Mucosa of descending colon (tissue), 3 donors: ENCODE results near the gene ADAP1. TPM values are rescaled to one million over a fixed set of nuclear protein-coding genes. Genes with fewer than 3 reads are reported as not detected.

Experiments
- ATAC-seq: fragments of 200-7000 bp; cut with Tn5 transposase; one replicate; pipeline ENCODE4 v1.9.1; 2020; ENCODE audit warnings: mild to moderate bottlenecking, moderate library complexity
- DNase-seq, 3 donors: peaks; one replicate each; pipeline ENCODE4 v3.0.0-alpha.2; 2020
- H3K36me3 ChIP-seq: fragments of 200-600 bp; one replicate; pipeline ENCODE4 v1.8.0; 2021; ENCODE audit warnings: low read depth, mild to moderate bottlenecking
- H3K4me1 ChIP-seq: fragments of 200-600 bp; one replicate; pipeline ENCODE4 v1.8.0; 2021; ENCODE audit warnings: low read depth, mild to moderate bottlenecking
- H3K4me3 ChIP-seq: fragments of 200-600 bp; one replicate; pipeline ENCODE4 v1.8.0; 2021; ENCODE audit warnings: mild to moderate bottlenecking
- H3K9me3 ChIP-seq: fragments of 200-600 bp; one replicate; pipeline ENCODE4 v1.8.0; 2021; ENCODE audit warnings: mild to moderate bottlenecking
- intact Hi-C, 2 donors: fragments of 100-400 bp; cut with DNase I in 1 of 2; cut with micrococcal nuclease in 1 of 2; formaldehyde crosslinking; loops; one replicate each; pipeline versions ENCODE4 v1.11.0 to v1.11.1; 2022; cut with DNase I, micrococcal nuclease
- total RNA-seq, 3 donors: library from RNA; stranded (reverse); fragmentation: NEBNext Ultra II Directional in 2 of 3; extraction: Animal tissue kit (Norgen Biotek cat#: 25700) in 2 of 3; gene quantifications; one replicate each; pipeline versions ENCODE4 v1.2.1 to v1.2.4, GENCODE V29; 2021 to 2023
- TF ChIP-seq, protein P1 (sequence below): fragments of 200-600 bp; IDR thresholded peaks from one replicate; pipeline ENCODE4 v1.8.0; 2022; ENCODE audit warnings: antibody characterized with exemption, mild to moderate bottlenecking
- donor health status: DM: no; HTN: no; CAD: no; lungs with moderate emphysema.
- donor health status: DM: no; HTN: no; CAD: no.
- donor health status: DM: no; HTN: yes; CAD: no.

The ADAP1 gene
- total RNA-seq, 3 donors from 2014 or later = 80.7 to 153 (median 98.8) TPM

DNA sequence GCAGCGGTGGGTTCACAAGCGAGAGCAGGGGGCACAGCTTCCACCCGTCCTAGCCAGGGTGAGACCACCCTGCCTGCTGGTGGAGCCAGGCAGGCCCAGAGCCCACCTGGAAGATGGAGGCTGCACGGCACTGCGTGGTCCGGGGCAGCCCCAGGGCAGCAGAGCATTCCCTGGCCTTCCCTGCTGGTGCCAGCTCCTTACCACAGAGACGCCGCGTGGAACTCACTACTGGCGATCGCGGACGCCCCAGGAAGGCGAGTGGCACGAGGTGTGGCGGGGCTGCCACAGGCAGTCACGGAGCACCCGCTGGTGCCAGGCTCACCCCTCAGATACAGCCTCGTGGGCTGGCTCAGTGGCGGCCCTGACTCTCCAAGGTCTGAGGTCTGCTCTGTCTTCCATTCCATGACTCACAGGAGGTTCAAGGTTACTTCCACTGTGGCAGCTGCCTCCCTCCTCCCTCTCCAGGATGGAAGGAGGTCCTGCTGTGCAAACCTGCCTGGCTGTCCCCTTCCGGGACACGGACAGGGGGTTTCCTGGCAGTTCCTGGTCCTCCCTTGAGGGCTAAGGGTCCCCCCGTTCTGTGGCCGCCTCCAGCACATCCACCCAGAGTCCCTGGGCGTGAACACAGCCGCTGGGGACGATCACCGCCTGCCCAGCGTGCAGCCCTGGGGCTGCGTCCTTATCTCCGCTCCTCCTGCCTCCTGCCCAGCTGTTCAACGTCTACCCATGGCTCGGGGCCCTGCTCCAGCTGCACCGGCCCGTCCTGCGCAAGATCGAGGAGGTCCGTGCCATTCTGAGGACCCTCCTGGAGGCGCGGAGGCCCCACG is 31.6 kb upstream of the ADAP1 start:
- Histone ChIP-seq H3K36me3 (no peaks in the 10 kb centered on the region), H3K4me1 (peaks cover 8% of the 10 kb centered on the region), H3K4me3 (no peak overlapping the region), H3K9me3 (no peaks in the 10 kb centered on the region)
- TF ChIP-seq, protein P1, sequence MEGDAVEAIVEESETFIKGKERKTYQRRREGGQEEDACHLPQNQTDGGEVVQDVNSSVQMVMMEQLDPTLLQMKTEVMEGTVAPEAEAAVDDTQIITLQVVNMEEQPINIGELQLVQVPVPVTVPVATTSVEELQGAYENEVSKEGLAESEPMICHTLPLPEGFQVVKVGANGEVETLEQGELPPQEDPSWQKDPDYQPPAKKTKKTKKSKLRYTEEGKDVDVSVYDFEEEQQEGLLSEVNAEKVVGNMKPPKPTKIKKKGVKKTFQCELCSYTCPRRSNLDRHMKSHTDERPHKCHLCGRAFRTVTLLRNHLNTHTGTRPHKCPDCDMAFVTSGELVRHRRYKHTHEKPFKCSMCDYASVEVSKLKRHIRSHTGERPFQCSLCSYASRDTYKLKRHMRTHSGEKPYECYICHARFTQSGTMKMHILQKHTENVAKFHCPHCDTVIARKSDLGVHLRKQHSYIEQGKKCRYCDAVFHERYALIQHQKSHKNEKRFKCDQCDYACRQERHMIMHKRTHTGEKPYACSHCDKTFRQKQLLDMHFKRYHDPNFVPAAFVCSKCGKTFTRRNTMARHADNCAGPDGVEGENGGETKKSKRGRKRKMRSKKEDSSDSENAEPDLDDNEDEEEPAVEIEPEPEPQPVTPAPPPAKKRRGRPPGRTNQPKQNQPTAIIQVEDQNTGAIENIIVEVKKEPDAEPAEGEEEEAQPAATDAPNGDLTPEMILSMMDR = no peak
- ATAC-seq (peak; percentile 6), DNase-seq (no peak)
- intact Hi-C loops = no loop called here

DNA sequence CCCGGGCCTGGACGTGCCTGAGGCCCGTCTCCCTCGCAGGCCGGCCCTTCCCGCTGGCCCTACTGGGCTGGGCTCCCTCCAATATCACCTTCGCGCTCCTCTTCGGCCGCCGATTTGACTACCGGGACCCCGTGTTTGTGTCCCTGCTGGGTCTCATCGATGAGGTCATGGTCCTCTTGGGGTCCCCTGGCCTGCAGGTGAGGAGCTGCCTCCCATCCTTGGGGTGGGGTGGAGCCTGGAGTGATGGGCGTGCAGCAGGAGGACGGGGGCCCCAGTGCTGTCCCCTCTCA is 30.6 kb upstream of the ADAP1 start:
- no peak overlapping the region for H3K4me3 ChIP-seq
- peaks cover 8% of the 10 kb centered on the region for H3K4me1 ChIP-seq
- ATAC-seq (no peak), DNase-seq (no peak)
- TF ChIP-seq, protein P1 = no peak
- H3K36me3 ChIP-seq = no peaks in the 10 kb centered on the region
- H3K9me3 ChIP-seq = no peaks in the 10 kb centered on the region
- intact Hi-C loops = no loop called here

DNA sequence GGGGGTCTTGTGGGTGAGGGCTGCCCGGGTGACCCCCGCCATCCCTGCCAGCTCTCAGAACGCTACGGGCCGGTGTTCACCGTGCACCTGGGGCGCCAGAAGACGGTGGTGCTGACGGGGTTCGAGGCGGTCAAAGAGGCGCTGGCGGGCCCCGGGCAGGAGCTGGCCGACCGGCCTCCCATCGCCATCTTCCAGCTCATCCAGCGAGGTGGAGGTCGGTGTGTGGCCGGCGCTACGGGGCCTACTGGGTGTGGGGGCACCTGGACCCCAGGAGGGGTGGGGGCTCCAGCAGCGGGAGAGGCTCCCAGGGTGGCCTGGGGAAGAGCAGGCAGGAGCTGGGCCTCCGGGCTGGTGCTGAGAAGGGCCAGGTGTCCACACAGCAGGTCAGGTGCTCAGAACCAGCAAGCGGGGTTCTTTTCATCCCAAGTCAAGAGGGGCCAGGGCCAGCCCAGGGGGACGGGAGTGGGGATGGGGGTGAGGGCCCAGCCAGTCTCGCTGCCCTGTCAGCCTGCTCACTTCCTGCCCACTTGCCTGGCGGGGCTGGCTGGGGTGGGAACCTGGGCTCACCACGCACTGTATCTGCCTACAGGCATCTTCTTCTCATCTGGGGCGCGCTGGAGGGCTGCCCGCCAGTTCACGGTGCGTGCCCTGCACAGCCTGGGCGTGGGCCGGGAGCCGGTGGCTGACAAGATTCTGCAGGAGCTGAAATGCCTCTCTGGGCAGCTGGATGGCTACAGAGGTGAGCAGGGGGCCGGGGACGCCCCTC is 30.1 kb upstream of the ADAP1 start:
- Histone ChIP-seq H3K4me3 (no peak overlapping the region), H3K36me3 (no peaks in the 10 kb centered on the region), H3K9me3 (no peaks in the 10 kb centered on the region), H3K4me1 (peaks cover 8% of the 10 kb centered on the region)
- TF ChIP-seq, protein P1 = no peak
- ATAC-seq = no peak
- DNase-seq = no peak
- intact Hi-C loops = no loop called here

DNA sequence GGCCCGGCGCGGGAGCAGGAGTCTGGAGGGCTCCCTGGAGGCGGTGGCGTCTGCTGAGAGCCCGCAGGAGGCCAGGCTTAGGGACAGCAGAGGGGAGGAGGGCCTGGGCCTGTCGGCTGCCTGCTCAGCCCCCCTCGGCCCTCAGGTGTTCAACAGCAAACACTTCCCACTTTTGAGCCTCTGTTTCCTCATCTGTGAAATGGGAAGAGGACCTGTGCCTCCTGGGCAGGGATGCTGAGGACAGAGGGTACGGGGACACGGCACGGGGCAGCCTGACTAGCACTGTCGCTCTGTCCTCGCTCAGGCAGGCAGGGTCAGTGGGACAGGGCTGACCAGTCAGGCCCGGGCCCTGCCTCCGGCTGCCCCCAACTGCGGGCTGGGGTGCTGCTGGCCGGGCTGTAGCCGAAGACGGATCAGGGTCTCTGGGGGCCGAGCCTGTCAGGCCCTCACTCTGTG is 29.2 kb upstream of the ADAP1 start:
- intact Hi-C loops = no loop called here
- TF ChIP-seq, protein P1 = no peak
- no peaks in the 10 kb centered on the region for H3K9me3 ChIP-seq
- ATAC-seq (no peak), DNase-seq (no peak)
- H3K4me3 ChIP-seq = no peak overlapping the region
- H3K36me3 ChIP-seq = no peaks in the 10 kb centered on the region
- H3K4me1 ChIP-seq = peaks cover 10% of the 10 kb centered on the region

DNA sequence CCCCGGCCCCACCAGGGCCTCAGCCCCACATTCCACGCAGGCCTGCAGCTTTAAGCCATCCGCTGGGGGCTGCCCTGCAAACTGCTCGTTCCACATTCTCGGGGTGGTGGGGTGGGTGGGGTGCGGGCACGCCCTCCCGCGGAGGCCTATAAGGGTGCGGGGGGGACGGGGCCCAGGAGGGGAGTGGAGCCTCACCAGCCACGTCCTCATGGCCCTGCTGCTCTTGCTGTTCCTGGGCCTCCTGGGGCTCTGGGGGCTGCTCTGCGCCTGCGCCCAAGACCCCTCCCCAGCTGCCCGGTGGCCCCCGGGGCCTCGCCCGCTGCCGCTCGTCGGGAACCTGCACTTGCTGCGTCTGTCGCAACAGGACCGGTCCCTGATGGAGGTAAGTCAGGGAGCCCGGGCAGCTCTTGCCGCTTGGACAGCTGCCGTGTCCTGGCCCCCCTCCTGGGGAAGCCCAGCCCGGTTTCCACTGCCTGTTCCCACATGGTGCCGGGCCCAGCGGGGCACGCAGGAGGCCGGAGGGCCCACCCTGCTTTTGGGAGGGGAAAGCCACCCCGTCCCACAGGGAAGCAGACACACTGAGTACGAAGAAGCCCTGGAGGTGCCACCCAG is 28.6 kb upstream of the ADAP1 start, which contains the start of gene CYP2W1:
CYP2W1 (plus strand) TSS at position 178 of the 612 bp plus-strand sequence; CDS start at position 209, 31 bp downstream.
- ATAC-seq (peak; percentile 9), DNase-seq (no peak)
- intact Hi-C loops = no loop called here
- Histone ChIP-seq H3K36me3 (no peaks in the 10 kb centered on the region), H3K4me1 (peaks cover 10% of the 10 kb centered on the region), H3K4me3 (no peak within 1 kb of the TSS), H3K9me3 (no peaks in the 10 kb centered on the region)
- TF ChIP-seq, protein P1 = no peak
